Fibroblast of skin of back (primary cell): ENCODE measurements around the gene LSM4.

Experiments used
- DNase-seq: peaks from one replicate; pipeline ENCODE4 v3.0.0-alpha.2; 2013

The LSM4 gene

GRCh38 chr19:18291590-18292461, 31.1 kb downstream of the LSM4 start:
- DNase-seq = peak; percentile 76

GRCh38 chr19:18291019-18291524, 31.8 kb downstream of the LSM4 start:
- DNase-seq = no peak

- no peak for DNase-seq
Observed at GRCh38 chr19:18290302-18291018, 32.4 kb downstream of the LSM4 start.

GRCh38 chr19:18289471-18290301, 33.2 kb downstream of the LSM4 start:
- DNase-seq = no peak

- no peak for DNase-seq
Observed at GRCh38 chr19:18287836-18288772, 34.8 kb downstream of the LSM4 start.

- no peak for DNase-seq
Observed at GRCh38 chr19:18286973-18287635, 35.8 kb downstream of the LSM4 start.

GRCh38 chr19:18284712-18285360, 38.0 kb downstream of the LSM4 start:
- no peak for DNase-seq

- no peak for DNase-seq
Observed at GRCh38 chr19:18283338-18283737, 39.5 kb downstream of the LSM4 start.

GRCh38 chr19:18282788-18283141, 40.1 kb downstream of the LSM4 start:
- no peak for DNase-seq

- no peak for DNase-seq
Observed at GRCh38 chr19:18282021-18282787, 40.7 kb downstream of the LSM4 start.

- peak; percentile 97 for DNase-seq
Observed at GRCh38 chr19:18281082-18282020, 41.5 kb downstream of the LSM4 start, which contains the start of gene JUND. TSS of gene JUND (minus strand) at chr19:18281622. CDS start at chr19:18281484, 138 bp downstream.

GRCh38 chr19:18280247-18281081, 42.4 kb downstream of the LSM4 start:
- DNase-seq = peak; percentile 68

GRCh38 chr19:18279516-18280246, 43.2 kb downstream of the LSM4 start:
- peak; percentile 96 for DNase-seq

GRCh38 chr19:18279266-18279515, 43.7 kb downstream of the LSM4 start:
- no peak for DNase-seq

GRCh38 chr19:18278521-18279265, 44.2 kb downstream of the LSM4 start:
- DNase-seq = no peak

- peak; percentile 71 for DNase-seq
Observed at GRCh38 chr19:18274781-18275356, 48.0 kb downstream of the LSM4 start.
